ENCODE results near the gene AUH. TPM values are rescaled to one million over a fixed set of nuclear protein-coding genes. Genes with fewer than 3 reads are reported as not detected.

Gene AUH
- total RNA-seq, 2 donors from 2014 or later = 23.0 to 23.5 TPM

DNA sequence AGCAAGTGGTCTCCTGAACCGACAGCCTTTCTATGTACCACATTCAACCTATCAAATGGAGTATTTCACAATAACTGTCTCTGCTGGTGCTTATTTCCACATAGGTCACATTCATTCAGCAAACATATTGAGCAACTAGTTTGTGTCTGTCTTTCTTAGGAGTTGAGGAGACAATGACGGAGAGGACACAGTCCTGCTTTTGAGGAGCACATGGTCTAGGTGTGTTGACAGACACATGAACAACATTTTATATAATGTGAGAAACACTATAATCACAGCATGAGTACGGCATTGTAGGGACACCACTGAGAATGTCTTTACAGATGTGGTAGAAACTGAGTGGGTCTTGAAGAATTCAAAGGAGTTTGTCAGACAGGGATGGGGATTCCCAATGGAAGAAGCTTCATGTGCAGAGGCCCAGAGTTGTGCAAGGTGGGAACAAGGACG lies 33.4 kb upstream of the AUH start:
- Mint-ChIP-seq H3K9me3 (no peaks in the 10 kb centered on the region), H3K27me3 (ENCODE audit: insufficient read depth) (peaks cover 8% of the 10 kb centered on the region), H3K36me3 (ENCODE audit: low read depth) (no peaks in the 10 kb centered on the region), H3K4me3 (no peak overlapping the region), H3K4me1 (no peaks in the 10 kb centered on the region), H3K27ac (no peak overlapping the region)
- Histone ChIP-seq H3K36me3 (ENCODE audit: control insufficient read depth, insufficient read depth, low read length) (no peaks in the 10 kb centered on the region), H3K9me3 (ENCODE audit: control insufficient read depth, low read length) (no peaks in the 10 kb centered on the region), H3K4me3 (ENCODE audit: low read length) (no peak overlapping the region), H3K4me1 (ENCODE audit: control insufficient read depth, insufficient read depth, low read length) (no peaks in the 10 kb centered on the region), H3K27ac (ENCODE audit: low read depth, low read length) (no peak overlapping the region), H3K9ac (ENCODE audit: extremely low read depth, low read length, poor library complexity, severe bottlenecking) (no peak overlapping the region), H3K27me3 (ENCODE audit: control insufficient read depth, insufficient read depth, low read length, poor library complexity, severe bottlenecking) (no peaks in the 10 kb centered on the region)
- TF ChIP-seq, protein P1, sequence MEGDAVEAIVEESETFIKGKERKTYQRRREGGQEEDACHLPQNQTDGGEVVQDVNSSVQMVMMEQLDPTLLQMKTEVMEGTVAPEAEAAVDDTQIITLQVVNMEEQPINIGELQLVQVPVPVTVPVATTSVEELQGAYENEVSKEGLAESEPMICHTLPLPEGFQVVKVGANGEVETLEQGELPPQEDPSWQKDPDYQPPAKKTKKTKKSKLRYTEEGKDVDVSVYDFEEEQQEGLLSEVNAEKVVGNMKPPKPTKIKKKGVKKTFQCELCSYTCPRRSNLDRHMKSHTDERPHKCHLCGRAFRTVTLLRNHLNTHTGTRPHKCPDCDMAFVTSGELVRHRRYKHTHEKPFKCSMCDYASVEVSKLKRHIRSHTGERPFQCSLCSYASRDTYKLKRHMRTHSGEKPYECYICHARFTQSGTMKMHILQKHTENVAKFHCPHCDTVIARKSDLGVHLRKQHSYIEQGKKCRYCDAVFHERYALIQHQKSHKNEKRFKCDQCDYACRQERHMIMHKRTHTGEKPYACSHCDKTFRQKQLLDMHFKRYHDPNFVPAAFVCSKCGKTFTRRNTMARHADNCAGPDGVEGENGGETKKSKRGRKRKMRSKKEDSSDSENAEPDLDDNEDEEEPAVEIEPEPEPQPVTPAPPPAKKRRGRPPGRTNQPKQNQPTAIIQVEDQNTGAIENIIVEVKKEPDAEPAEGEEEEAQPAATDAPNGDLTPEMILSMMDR (conservative IDR thresholded peaks at IDR 0.05) = no peak
- no peak for DNase-seq
- whole genome bisulfite sequencing, 2 experiments (ENCODE audit: insufficient coverage in 1 of 2, insufficient read length in 1 of 2) = 85 to 89% methylated on average over 2 to 4 of the region's 4 CpGs

DNA sequence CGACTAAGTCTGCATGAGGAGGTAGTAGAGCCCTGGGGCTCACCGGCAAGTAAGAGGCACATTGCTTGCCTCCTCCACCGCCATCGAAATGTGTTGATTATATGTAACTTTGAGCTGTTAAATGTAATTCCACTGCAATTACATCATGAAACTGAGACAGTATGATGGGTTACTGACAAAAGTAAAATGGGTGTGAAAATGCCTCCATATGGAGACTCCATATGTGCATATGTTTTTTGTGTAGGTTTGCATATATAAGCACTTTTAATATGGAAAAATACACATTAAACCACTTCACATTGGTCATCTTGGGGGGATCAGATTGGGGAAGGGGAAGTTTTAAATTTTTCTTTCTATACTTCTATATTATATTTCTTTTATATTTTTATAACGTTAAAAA lies 32.1 kb upstream of the AUH start:
- Mint-ChIP-seq H3K36me3 (ENCODE audit: low read depth) (no peaks in the 10 kb centered on the region), H3K9me3 (no peaks in the 10 kb centered on the region), H3K27ac (no peak overlapping the region), H3K4me1 (no peaks in the 10 kb centered on the region), H3K27me3 (ENCODE audit: insufficient read depth) (peaks cover 8% of the 10 kb centered on the region), H3K4me3 (no peak overlapping the region)
- H3K4me1 ChIP-seq (ENCODE audit: control insufficient read depth, insufficient read depth, low read length) = no peaks in the 10 kb centered on the region
- no peaks in the 10 kb centered on the region for H3K27me3 ChIP-seq (ENCODE audit: control insufficient read depth, insufficient read depth, low read length, poor library complexity, severe bottlenecking)
- no peaks in the 10 kb centered on the region for H3K36me3 ChIP-seq (ENCODE audit: control insufficient read depth, insufficient read depth, low read length)
- DNase-seq = no peak
- no peak overlapping the region for H3K4me3 ChIP-seq (ENCODE audit: low read length)
- WGBS, 2 experiments (ENCODE audit: insufficient coverage in 1 of 2, insufficient read length in 1 of 2) = 94 to 100% methylated on average over 5 of the region's 5 CpGs
- TF ChIP-seq, protein P1 (conservative IDR thresholded peaks at IDR 0.05) = no peak
- H3K27ac ChIP-seq (ENCODE audit: low read depth, low read length) = no peak overlapping the region
- H3K9me3 ChIP-seq (ENCODE audit: control insufficient read depth, low read length) = no peaks in the 10 kb centered on the region
- no peak overlapping the region for H3K9ac ChIP-seq (ENCODE audit: extremely low read depth, low read length, poor library complexity, severe bottlenecking)

DNA sequence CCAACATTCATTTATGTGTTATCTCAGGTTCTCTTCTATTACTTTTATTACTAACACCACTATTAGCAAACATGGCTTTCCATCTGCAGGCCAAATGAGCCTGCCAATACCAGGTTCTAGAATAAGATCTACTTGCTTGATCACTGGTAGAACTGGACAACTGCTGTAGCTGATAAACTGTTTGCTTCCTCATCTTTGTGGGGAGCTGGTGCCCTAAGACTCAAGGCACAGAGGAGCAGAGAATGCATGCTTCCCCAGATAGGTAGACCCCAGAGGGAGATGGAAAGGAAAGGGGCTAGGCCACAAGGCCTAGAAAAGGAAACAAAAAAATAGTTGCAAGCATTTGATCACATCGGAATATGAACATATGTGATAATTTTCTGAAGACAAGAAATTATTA lies 30.7 kb upstream of the AUH start:
- Histone ChIP-seq H3K4me1 (ENCODE audit: control insufficient read depth, insufficient read depth, low read length) (no peaks in the 10 kb centered on the region), H3K27me3 (ENCODE audit: control insufficient read depth, insufficient read depth, low read length, poor library complexity, severe bottlenecking) (no peaks in the 10 kb centered on the region), H3K4me3 (ENCODE audit: low read length) (no peak overlapping the region), H3K9me3 (ENCODE audit: control insufficient read depth, low read length) (no peaks in the 10 kb centered on the region), H3K36me3 (ENCODE audit: control insufficient read depth, insufficient read depth, low read length) (no peaks in the 10 kb centered on the region), H3K9ac (ENCODE audit: extremely low read depth, low read length, poor library complexity, severe bottlenecking) (no peak overlapping the region), H3K27ac (ENCODE audit: low read depth, low read length) (no peak overlapping the region)
- TF ChIP-seq, protein P1 (conservative IDR thresholded peaks at IDR 0.05) = no peak
- H3K27ac Mint-ChIP-seq = no peak overlapping the region
- peaks cover 8% of the 10 kb centered on the region for H3K27me3 Mint-ChIP-seq (ENCODE audit: insufficient read depth)
- no peak for DNase-seq
- no peaks in the 10 kb centered on the region for H3K9me3 Mint-ChIP-seq
- no peaks in the 10 kb centered on the region for H3K36me3 Mint-ChIP-seq (ENCODE audit: low read depth)
- WGBS, 2 experiments (ENCODE audit: insufficient coverage in 1 of 2, insufficient read length in 1 of 2) = no CpG with 5 or more reads among the region's 1 CpG
- H3K4me1 Mint-ChIP-seq = no peaks in the 10 kb centered on the region
- no peak overlapping the region for H3K4me3 Mint-ChIP-seq

Measured in endodermal cell (in vitro differentiated cells).